HG02623 (cell line): ENCODE measurements around the gene CAMK1G.

Source experiments
- ATAC-seq: cut with Tn5 transposase; IDR thresholded peaks from one replicate; pipeline ENCODE4 v1.9.1; 2021; ENCODE audit warnings: moderate library complexity; ENCODE audit not compliant: unreplicated experiment

Gene CAMK1G

GRCh38 chr1:209583408-209583807 is at the start of gene CAMK1G:
TSS of gene CAMK1G (plus strand) at chr1:209583714. CDS start at chr1:209594984, 11,270 bp downstream.
- ATAC-seq = no peak

- no peak for ATAC-seq
Measured at GRCh38 chr1:209534496-209535250, 48.8 kb upstream of the CAMK1G start.

GRCh38 chr1:209536843-209537242 is 46.7 kb upstream of the CAMK1G start:
- no peak for ATAC-seq

GRCh38 chr1:209537336-209538114 is 46.0 kb upstream of the CAMK1G start:
- no peak for ATAC-seq

- ATAC-seq = no peak
Measured at GRCh38 chr1:209539576-209539975, 43.9 kb upstream of the CAMK1G start.

GRCh38 chr1:209542585-209542984 is 40.9 kb upstream of the CAMK1G start:
- no peak for ATAC-seq

GRCh38 chr1:209544098-209544497 is 39.4 kb upstream of the CAMK1G start:
- ATAC-seq = no peak

- ATAC-seq = no peak
Measured at GRCh38 chr1:209545423-209545822, 38.1 kb upstream of the CAMK1G start.

GRCh38 chr1:209546390-209547085 is 37.0 kb upstream of the CAMK1G start:
- no peak for ATAC-seq

GRCh38 chr1:209547626-209548025 is 35.9 kb upstream of the CAMK1G start:
- ATAC-seq = no peak

- ATAC-seq = no peak
Measured at GRCh38 chr1:209549443-209550205, 33.9 kb upstream of the CAMK1G start.

- ATAC-seq = no peak
Measured at GRCh38 chr1:209550519-209550918, 33.0 kb upstream of the CAMK1G start.

- no peak for ATAC-seq
Measured at GRCh38 chr1:209552406-209553264, 30.9 kb upstream of the CAMK1G start.

GRCh38 chr1:209554761-209555611 is 28.5 kb upstream of the CAMK1G start:
- no peak for ATAC-seq

GRCh38 chr1:209556162-209556690 is 27.3 kb upstream of the CAMK1G start:
- ATAC-seq = no peak

- no peak for ATAC-seq
Measured at GRCh38 chr1:209557221-209557620, 26.3 kb upstream of the CAMK1G start.

GRCh38 chr1:209560529-209560928 is 23.0 kb upstream of the CAMK1G start:
- ATAC-seq = no peak

- no peak for ATAC-seq
Measured at GRCh38 chr1:209560952-209561351, 22.6 kb upstream of the CAMK1G start.

GRCh38 chr1:209561532-209561931 is 22.0 kb upstream of the CAMK1G start:
- ATAC-seq = no peak
